BJ (cell line): ENCODE measurements around the gene ZNF236. TPM values are rescaled to one million over a fixed set of nuclear protein-coding genes. Genes with fewer than 3 reads are reported as not detected.

ENCODE experiments used
- CTCF ChIA-PET: fragments of 350-600 bp; formaldehyde crosslinking; extraction: SDS; loops from one replicate; lab custom pipeline; 2021; ENCODE audit warnings: antibody characterized with exemption, inconsistent platforms; lab: Yijun Ruan, JAX
- POLR2A ChIA-PET: fragments of 300-600 bp; sonication (Branson Sonifier 250); formaldehyde crosslinking; extraction: SDS; loops from one replicate; lab custom pipeline; 2021; ENCODE audit warnings: antibody characterized with exemption; lab: Charles Lee
- DNase-seq: peaks from one replicate; pipeline ENCODE4 v3.0.0-alpha.2; 2011; ENCODE audit warnings: low read depth
- H3K27me3 ChIP-seq: 2 replicates; pipeline ENCODE4 v1.6.0; 2011; ENCODE audit warnings: low read length; ENCODE audit not compliant: control insufficient read depth, insufficient read depth
- H3K36me3 ChIP-seq: 2 replicates; pipeline ENCODE4 v1.5.1; 2011; ENCODE audit warnings: low read length; ENCODE audit not compliant: control insufficient read depth, insufficient read depth
- H3K4me3 ChIP-seq: 2 replicates; pipeline ENCODE4 v1.5.1; 2011; ENCODE audit warnings: low read depth, mild to moderate bottlenecking, control low read depth, low read length
- CTCF ChIP-seq: IDR thresholded peaks from 2 replicates; pipeline ENCODE4 v1.5.1; 2011; ENCODE audit warnings: low read depth, mild to moderate bottlenecking, control low read depth, inconsistent platforms, low read length, moderate library complexity; ENCODE audit not compliant: insufficient read depth
- polyA plus RNA-seq: library from polyadenylated mRNA; depleted of rRNA; stranded (reverse); fragments of >200 nt; gene quantifications from 2 replicates; pipeline ENCODE4 v1.2.3, GENCODE V29; 2011

The ZNF236 gene
- polyA plus RNA-seq, 1 experiment: 5.1 TPM

- TF ChIP-seq CTCF: no peak
- ChIA-PET POLR2A (no interaction called here), CTCF (no interaction called here)
- no peaks in the 10 kb centered on the region for H3K36me3 ChIP-seq
- DNase-seq: no peak
- H3K27me3 ChIP-seq: no peaks in the 10 kb centered on the region
- H3K4me3 ChIP-seq: no peak overlapping the region
Observed at GRCh38 chr18:76837071-76837470, 14.7 kb downstream of the ZNF236 start.

GRCh38 chr18:76838182-76838581 is 15.8 kb downstream of the ZNF236 start:
- H3K36me3 ChIP-seq: no peaks in the 10 kb centered on the region
- POLR2A ChIA-PET: no interaction called here
- H3K27me3 ChIP-seq: no peaks in the 10 kb centered on the region
- CTCF ChIA-PET: no interaction called here
- TF ChIP-seq CTCF: no peak
- H3K4me3 ChIP-seq: no peak overlapping the region
- DNase-seq: no peak

- POLR2A ChIA-PET: no interaction called here
- CTCF ChIA-PET: interaction anchor here (1.5 kb wide), 1 partner anchor 27 kb away, joined by 4 read pairs; no protein-coding TSS in a partner anchor
- H3K27me3 ChIP-seq: no peaks in the 10 kb centered on the region
- TF ChIP-seq CTCF: no peak
- no peak overlapping the region for H3K4me3 ChIP-seq
- H3K36me3 ChIP-seq: no peaks in the 10 kb centered on the region
- no peak for DNase-seq
Observed at GRCh38 chr18:76839086-76839794, 16.9 kb downstream of the ZNF236 start.

GRCh38 chr18:76842837-76843530 is 20.6 kb downstream of the ZNF236 start:
- Histone ChIP-seq H3K4me3 (no peak overlapping the region), H3K27me3 (no peaks in the 10 kb centered on the region), H3K36me3 (no peaks in the 10 kb centered on the region)
- DNase-seq: no peak
- ChIA-PET POLR2A (no interaction called here), CTCF (interaction anchor here (0.7 kb wide), 1 partner anchor 31 kb away, joined by 3 read pairs; no protein-coding TSS in a partner anchor)
- TF ChIP-seq CTCF: no peak

- H3K36me3 ChIP-seq: no peaks in the 10 kb centered on the region
- POLR2A ChIA-PET: no interaction called here
- no peak for TF ChIP-seq CTCF
- H3K27me3 ChIP-seq: no peaks in the 10 kb centered on the region
- DNase-seq: no peak
- no peak overlapping the region for H3K4me3 ChIP-seq
- CTCF ChIA-PET: interaction anchor here (1.0 to 1.2 kb wide), 3 partner anchors 9 to 368 kb away, joined by 3 to 9 read pairs (median 3); no protein-coding TSS in a partner anchor
Observed at GRCh38 chr18:76844144-76844543, 21.8 kb downstream of the ZNF236 start.
